GM18858 (cell line): ENCODE results near the gene SLC35F3.

Source experiments
- ATAC-seq: cut with Tn5 transposase; IDR thresholded peaks from one replicate; pipeline ENCODE4 v1.9.1; 2021; ENCODE audit not compliant: unreplicated experiment

Gene SLC35F3

GRCh38 chr1:233909195-233909594 lies 4.7 kb downstream of the SLC35F3 start:
- no peak for ATAC-seq

- no peak for ATAC-seq
Observed at GRCh38 chr1:233912447-233912846, 8.0 kb downstream of the SLC35F3 start.

GRCh38 chr1:233912909-233913308 lies 8.4 kb downstream of the SLC35F3 start:
- ATAC-seq, result no peak

GRCh38 chr1:233916706-233917105 lies 12.2 kb downstream of the SLC35F3 start:
- no peak for ATAC-seq

GRCh38 chr1:233919786-233920185 lies 15.3 kb downstream of the SLC35F3 start:
- ATAC-seq, result no peak

- no peak for ATAC-seq
Observed at GRCh38 chr1:233928123-233928522, 23.6 kb downstream of the SLC35F3 start.

GRCh38 chr1:233933339-233933738 lies 28.9 kb downstream of the SLC35F3 start:
- no peak for ATAC-seq

GRCh38 chr1:233935297-233935868 lies 30.9 kb downstream of the SLC35F3 start:
- no peak for ATAC-seq

GRCh38 chr1:233936422-233936821 lies 31.9 kb downstream of the SLC35F3 start:
- no peak for ATAC-seq

GRCh38 chr1:233936842-233937241 lies 32.4 kb downstream of the SLC35F3 start:
- ATAC-seq, result no peak

- ATAC-seq, result no peak
Observed at GRCh38 chr1:233938476-233938875, 34.0 kb downstream of the SLC35F3 start.

GRCh38 chr1:233939451-233939850 lies 35.0 kb downstream of the SLC35F3 start:
- ATAC-seq, result no peak

- ATAC-seq, result no peak
Observed at GRCh38 chr1:233940908-233941307, 36.4 kb downstream of the SLC35F3 start.

GRCh38 chr1:233944601-233945000 lies 40.1 kb downstream of the SLC35F3 start:
- no peak for ATAC-seq

- no peak for ATAC-seq
Observed at GRCh38 chr1:233945573-233945972, 41.1 kb downstream of the SLC35F3 start.

- ATAC-seq, result no peak
Observed at GRCh38 chr1:233945979-233946378, 41.5 kb downstream of the SLC35F3 start.

GRCh38 chr1:233946724-233947123 lies 42.2 kb downstream of the SLC35F3 start:
- no peak for ATAC-seq

- no peak for ATAC-seq
Observed at GRCh38 chr1:233951804-233952203, 47.3 kb downstream of the SLC35F3 start.

- ATAC-seq, result no peak
Observed at GRCh38 chr1:233957691-233958090, 53.2 kb downstream of the SLC35F3 start.

- no peak for ATAC-seq
Observed at GRCh38 chr1:233959102-233959501, 54.6 kb downstream of the SLC35F3 start.

GRCh38 chr1:233959971-233960370 lies 55.5 kb downstream of the SLC35F3 start:
- ATAC-seq, result no peak

- no peak for ATAC-seq
Observed at GRCh38 chr1:233960386-233960785, 55.9 kb downstream of the SLC35F3 start.

- no peak for ATAC-seq
Observed at GRCh38 chr1:233962878-233963277, 58.4 kb downstream of the SLC35F3 start.
